Pancreas (tissue), 10 donors: ENCODE data around the gene NPEPL1. TPM values are rescaled to one million over a fixed set of nuclear protein-coding genes. Genes with fewer than 3 reads are reported as not detected.

Experiments
- ATAC-seq, 4 donors: fragments of 200-7000 bp; cut with Tn5 transposase; one replicate each; pipeline versions ENCODE4 v1.8.0 to v1.9.1; 2020; ENCODE audit warnings: mild to moderate bottlenecking in 4 of 4, moderate library complexity in 4 of 4
- DNase-seq, 6 donors: peaks; one replicate each; pipeline ENCODE4 v3.0.0-alpha.2; 2020
- FAIRE-seq: peaks from 2 replicates; lab custom pipeline; 2012; peaks lifted over from hg19 to GRCh38; lab: Jason Lieb, UNC
- H3K27ac ChIP-seq, 4 donors: fragments of 200-600 bp; sonication (generic); 1 replicate in 3 of 4; 2 replicates in 1 of 4; pipeline versions ENCODE4 v1.5.0 to v1.8.0; 2020
- H3K27me3 ChIP-seq, 4 donors: fragments of 200-600 bp; one replicate each; pipeline ENCODE4 v1.8.0; 2021
- H3K36me3 ChIP-seq, 3 donors: fragments of 200-600 bp; sonication (generic) in 1 of 3; one replicate each; pipeline versions ENCODE4 v1.5.0 to v1.8.0; 2020 to 2021
- H3K4me1 ChIP-seq, 3 donors: fragments of 200-600 bp; one replicate each; pipeline ENCODE4 v1.8.0; 2021
- H3K4me3 ChIP-seq, 4 donors: fragments of 200-600 bp; sonication (generic) in 2 of 4; one replicate each; pipeline versions ENCODE4 v1.5.0 to v1.8.0; 2020 to 2021
- H3K9me3 ChIP-seq, 4 donors: fragments of 200-600 bp; one replicate each; pipeline ENCODE4 v1.8.0; 2021
- WGBS, 2 donors: extraction: QIAGEN DNeasy Blood & Tissue Kit; methylation state at CpG; one replicate each; pipeline ENCODE4 v1.1.7; 2013; 5-methylcytosine and 5-hydroxymethylcytosine counted together
- intact Hi-C, 3 donors: fragments of 100-400 bp; cut with DNase I; formaldehyde crosslinking; loops; one replicate each; pipeline versions ENCODE4 v1.11.1 to v1.14.2; 2022
- polyA plus RNA-seq, 2 donors: library from polyadenylated mRNA; stranded (reverse); fragments of 200-250 nt; gene quantifications; one replicate each; pipeline ENCODE4 v1.2.3, GENCODE V29; 2013
- total RNA-seq, 6 donors: library from RNA; stranded (reverse); fragmentation: NEBNext Ultra II Directional in 4 of 6; extraction: Animal tissue kit (Norgen Biotek cat#: 25700) in 4 of 6; gene quantifications; one replicate each; pipeline versions ENCODE4 v1.2.1 to v1.2.4, GENCODE V29; 2021 to 2023
- TF ChIP-seq, protein P1 (sequence below), 4 donors: fragments of 200-600 bp; sonication (generic) in 3 of 4; IDR thresholded peaks; one replicate each; pipeline versions ENCODE4 v1.5.0 to v1.8.0; 2021; ENCODE audit warnings: antibody characterized with exemption in 4 of 4
- donor health status: healthy with polysubstance abuse.
- donor health status: DM: no; HTN: no; CAD: no; lungs with moderate emphysema.
- donor health status: DM: no; HTN: no; CAD: no.
- donor health status: control.
- donor health status: control.
- donor health status: Bipolar disorder and iron deficiency.
- donor health status: DM: yes; HTN: yes; CAD: no.
- donor health status: DM: no; HTN: no; CAD: no.
- donor health status: DM: no; HTN: no; CAD: no.
- donor health status: DM: yes; HTN: yes; CAD: no.

NPEPL1 gene
- total and polyA plus RNA-seq, 8 donors, result 12.4 to 77.8 (median 18.0) TPM

DNA sequence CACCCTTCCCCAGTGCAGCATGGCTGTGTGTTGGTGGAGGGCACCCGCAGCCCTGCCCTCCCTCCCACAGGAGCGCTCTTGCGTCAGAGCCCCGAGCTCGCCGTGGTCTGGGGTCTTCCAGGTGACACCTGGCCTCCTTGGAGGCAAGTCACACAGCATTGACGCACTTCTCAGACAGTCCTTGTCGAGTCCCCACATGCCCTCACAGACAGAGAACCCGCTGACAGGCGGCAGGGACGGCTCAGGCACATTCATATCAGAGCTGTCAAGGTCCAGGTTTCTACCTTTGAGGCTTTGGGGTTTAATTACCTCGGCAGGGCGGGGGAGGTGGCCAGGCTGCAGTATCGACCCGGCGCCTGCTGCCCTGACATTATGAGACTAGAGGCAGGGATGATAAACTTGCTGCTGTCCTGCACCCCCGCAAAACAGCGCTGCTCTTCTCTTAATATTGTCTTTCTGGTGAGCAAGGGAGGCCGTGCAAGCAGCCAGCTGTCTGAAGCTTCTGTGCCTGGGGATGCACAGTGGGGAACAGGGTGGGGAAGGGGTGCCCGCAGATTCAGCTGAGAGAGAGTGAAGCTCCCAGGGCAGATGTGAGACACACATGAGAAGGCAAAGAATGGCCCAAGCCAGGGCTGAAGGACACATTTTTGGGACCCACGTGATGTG is 4.7 kb downstream of the NPEPL1 start:
- ATAC-seq (no peak), FAIRE-seq (no peak), DNase-seq (peak in 3 of 6 donors; percentile 9 to 48 (median 40))
- Histone ChIP-seq H3K27me3 (no peaks in the 10 kb centered on the region), H3K9me3 (no peaks in the 10 kb centered on the region), H3K27ac (no peak overlapping the region), H3K36me3 (peaks cover 3 to 37% (median 4%) of the 10 kb centered on the region in 3 donors), H3K4me3 (no peak overlapping the region), H3K4me1 (peaks cover 5 to 10% (median 8%) of the 10 kb centered on the region in 3 donors)
- TF ChIP-seq, protein P1, sequence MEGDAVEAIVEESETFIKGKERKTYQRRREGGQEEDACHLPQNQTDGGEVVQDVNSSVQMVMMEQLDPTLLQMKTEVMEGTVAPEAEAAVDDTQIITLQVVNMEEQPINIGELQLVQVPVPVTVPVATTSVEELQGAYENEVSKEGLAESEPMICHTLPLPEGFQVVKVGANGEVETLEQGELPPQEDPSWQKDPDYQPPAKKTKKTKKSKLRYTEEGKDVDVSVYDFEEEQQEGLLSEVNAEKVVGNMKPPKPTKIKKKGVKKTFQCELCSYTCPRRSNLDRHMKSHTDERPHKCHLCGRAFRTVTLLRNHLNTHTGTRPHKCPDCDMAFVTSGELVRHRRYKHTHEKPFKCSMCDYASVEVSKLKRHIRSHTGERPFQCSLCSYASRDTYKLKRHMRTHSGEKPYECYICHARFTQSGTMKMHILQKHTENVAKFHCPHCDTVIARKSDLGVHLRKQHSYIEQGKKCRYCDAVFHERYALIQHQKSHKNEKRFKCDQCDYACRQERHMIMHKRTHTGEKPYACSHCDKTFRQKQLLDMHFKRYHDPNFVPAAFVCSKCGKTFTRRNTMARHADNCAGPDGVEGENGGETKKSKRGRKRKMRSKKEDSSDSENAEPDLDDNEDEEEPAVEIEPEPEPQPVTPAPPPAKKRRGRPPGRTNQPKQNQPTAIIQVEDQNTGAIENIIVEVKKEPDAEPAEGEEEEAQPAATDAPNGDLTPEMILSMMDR (IDR thresholded peaks at IDR 0.05), result no peak
- 80% methylated on average over 21 of the region's 21 CpGs for WGBS, 2 donors
- intact Hi-C loops, result no loop called here

DNA sequence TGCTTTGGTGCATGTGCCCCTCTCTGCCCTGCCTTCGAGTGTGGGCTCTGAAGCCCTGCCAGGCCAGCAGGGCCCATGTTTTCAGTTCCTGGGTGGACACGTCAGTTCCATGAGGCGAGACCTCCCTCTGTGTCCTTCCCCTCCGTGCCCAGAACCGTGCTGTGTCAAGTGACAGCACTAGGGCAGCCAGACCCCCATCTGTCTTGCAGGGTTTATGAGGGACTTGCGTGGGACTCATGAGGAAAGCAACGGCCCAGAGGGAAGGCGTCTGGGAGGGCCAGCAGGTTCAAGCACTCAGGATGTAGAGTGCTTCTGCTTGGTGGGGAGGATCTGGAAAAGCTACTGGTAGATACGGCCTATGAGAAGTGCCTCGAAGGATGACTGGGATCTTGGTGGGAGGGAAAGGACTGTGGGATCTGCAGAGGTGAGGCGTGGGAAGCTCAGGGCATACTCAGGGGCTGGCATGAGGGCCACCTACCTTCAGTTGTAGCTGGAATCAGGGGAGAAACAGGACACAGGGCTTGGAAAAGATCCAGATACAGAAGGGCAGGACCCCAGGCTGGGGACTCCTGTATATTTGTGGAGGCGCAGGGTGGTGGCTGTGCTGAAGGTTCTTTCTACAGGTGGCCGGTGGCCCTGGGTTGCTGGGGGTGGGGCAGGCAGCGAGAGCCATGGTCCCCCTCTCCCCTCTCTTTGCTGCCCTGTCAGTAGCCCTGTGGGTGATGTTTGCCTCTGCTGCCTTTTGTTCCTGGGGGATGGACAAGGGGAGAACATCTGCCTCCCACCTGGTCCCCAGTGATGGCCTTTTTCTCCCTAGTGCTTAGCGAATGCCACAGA is 5.5 kb downstream of the NPEPL1 start:
- TF ChIP-seq, protein P1 (IDR thresholded peaks at IDR 0.05), result no peak
- Histone ChIP-seq H3K36me3 (peaks cover 4 to 44% (median 4%) of the 10 kb centered on the region in 3 donors), H3K4me3 (no peak overlapping the region), H3K9me3 (no peaks in the 10 kb centered on the region), H3K4me1 (peaks cover 5 to 10% (median 8%) of the 10 kb centered on the region in 3 donors), H3K27ac (no peak overlapping the region), H3K27me3 (no peaks in the 10 kb centered on the region)
- 89 to 96% methylated on average over 15 of the region's 15 CpGs for WGBS, 2 donors
- ATAC-seq (no peak), FAIRE-seq (no peak), DNase-seq (peak in 3 of 6 donors; percentile 13 to 41 (median 33))
- intact Hi-C loops, result no loop called here

DNA sequence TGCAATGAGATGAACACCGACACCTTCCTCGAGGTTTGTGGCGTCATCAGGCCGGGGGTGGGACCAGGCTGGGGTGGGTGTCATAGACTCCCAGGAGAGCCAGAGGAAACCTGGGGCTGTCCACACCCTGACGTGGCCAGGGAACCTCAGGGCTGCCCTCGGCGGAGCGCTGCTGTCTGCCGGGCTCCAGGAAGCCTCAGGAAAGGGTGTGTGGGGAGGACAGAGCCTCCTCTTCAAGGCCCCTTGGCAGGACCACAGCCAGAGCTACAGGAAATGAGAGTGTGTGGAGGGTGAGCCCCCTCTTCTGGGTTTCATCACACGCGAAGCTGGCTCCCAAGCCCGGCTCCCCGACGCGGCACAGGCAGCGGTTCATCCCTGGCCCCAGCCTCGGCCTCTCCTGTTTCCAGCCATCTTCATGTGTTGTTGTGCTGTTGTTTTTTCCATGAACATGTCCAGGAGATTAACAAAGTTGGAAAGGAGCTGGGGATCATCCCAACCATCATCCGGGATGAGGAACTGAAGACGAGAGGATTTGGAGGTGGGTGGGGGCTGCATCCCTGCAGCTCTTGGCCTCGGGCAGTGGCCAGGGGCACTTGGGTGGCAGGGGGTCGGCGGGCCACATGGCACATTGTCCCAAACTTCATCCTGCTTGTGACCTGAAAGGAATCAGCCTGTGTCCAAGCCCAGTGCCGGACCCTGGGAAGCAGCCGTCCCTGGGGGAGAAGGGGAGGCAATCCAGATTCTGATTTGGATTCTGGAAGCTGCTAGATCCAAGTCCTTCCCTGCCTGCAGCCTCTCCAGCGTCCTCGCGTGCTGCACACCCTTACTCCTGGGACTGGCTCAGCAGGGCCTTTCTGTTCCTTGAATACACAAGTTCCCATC is 6.4 kb downstream of the NPEPL1 start:
- peak in 2 of 4 donors; percentile 15 to 28 for ATAC-seq
- H3K4me1 ChIP-seq, result peaks cover under 1 to 2% (median under 1%) of the 10 kb centered on the region in 3 donors
- no peak overlapping the region for H3K4me3 ChIP-seq
- FAIRE-seq, result no peak
- intact Hi-C loops, result no loop called here
- TF ChIP-seq, protein P1 (IDR thresholded peaks at IDR 0.05), result no peak
- H3K9me3 ChIP-seq, result no peaks in the 10 kb centered on the region
- peak in 3 of 6 donors; percentile 30 to 55 (median 52) for DNase-seq
- H3K36me3 ChIP-seq, result peaks cover 4 to 53% (median 6%) of the 10 kb centered on the region in 3 donors
- no peaks in the 10 kb centered on the region for H3K27me3 ChIP-seq
- WGBS, 2 donors, result 87 to 90% methylated on average over 27 of the region's 27 CpGs
- H3K27ac ChIP-seq, result no peak overlapping the region

DNA sequence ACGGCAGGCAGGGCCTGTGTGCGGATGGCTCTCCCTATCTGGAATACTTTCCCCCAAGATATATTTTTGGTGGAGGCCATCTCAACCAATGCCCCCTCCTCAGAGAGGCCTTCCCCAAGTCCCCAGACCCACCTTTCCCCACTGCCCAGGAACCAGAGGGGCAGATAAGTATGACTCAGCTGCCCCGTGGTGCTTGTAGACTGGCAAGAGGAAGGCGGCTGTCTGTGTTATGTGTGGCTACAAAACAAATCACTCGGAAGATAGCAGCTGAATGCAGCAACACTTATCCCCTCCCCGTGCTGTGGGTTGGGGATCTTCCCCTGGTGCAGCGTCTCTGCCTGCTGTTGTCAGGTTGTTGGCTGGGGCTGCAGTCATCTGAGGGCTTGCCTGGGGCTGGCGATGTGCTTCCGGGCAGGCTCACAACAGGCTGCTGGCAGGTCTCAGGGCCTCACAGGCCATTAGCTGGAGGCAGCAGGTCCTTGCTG is 7.1 kb downstream of the NPEPL1 start:
- 88 to 91% methylated on average over 9 of the region's 9 CpGs for WGBS, 2 donors
- peak in 3 of 6 donors; percentile 4 to 31 (median 29) for DNase-seq
- TF ChIP-seq, protein P1 (IDR thresholded peaks at IDR 0.05), result no peak
- intact Hi-C loops, result no loop called here
- no peak for FAIRE-seq
- Histone ChIP-seq H3K36me3 (peaks cover 4 to 57% (median 9%) of the 10 kb centered on the region in 3 donors), H3K4me1 (no peaks in the 10 kb centered on the region), H3K9me3 (no peaks in the 10 kb centered on the region), H3K27ac (no peak overlapping the region), H3K27me3 (no peaks in the 10 kb centered on the region), H3K4me3 (no peak overlapping the region)
- peak in 1 of 4 donors; percentile 10 for ATAC-seq
